ENCODE results near the gene SLC25A30. TPM values are rescaled to one million over a fixed set of nuclear protein-coding genes. Genes with fewer than 3 reads are reported as not detected.

The SLC25A30 gene
- total RNA-seq, 6 experiments from 2014 or later: 16.1 to 60.4 (median 45.0) TPM

- intact Hi-C loops (cut with DNase I): no loop called here
- H3K9me3 ChIP-seq: no peaks in the 10 kb centered on the region
- no peak for ATAC-seq
- no peaks in the 10 kb centered on the region for H3K36me3 ChIP-seq
- no peak for DNase-seq
- H3K27me3 ChIP-seq: no peaks in the 10 kb centered on the region
- WGBS (ENCODE audit: insufficient coverage, low coverage, low lambda C conversion rate, missing lambda C conversion rate): 26% methylated on average over 2 of the region's 3 CpGs
- H3K4me3 ChIP-seq: no peak overlapping the region
- TF ChIP-seq POLR2A (IDR thresholded peaks at IDR 0.05): no peak
- no peak for TF ChIP-seq CTCF (IDR thresholded peaks at IDR 0.05)
- no peak overlapping the region for H3K27ac ChIP-seq
- peaks cover 0 to 3% (median 0%) of the 10 kb centered on the region in 4 donors for H3K4me1 ChIP-seq
Observed at GRCh38 chr13:45368571-45368970, 49.6 kb downstream of the SLC25A30 start.

- DNase-seq: no peak
- 75% methylated on average over 4 of the region's 4 CpGs for WGBS (ENCODE audit: insufficient coverage, low coverage, low lambda C conversion rate, missing lambda C conversion rate)
- no peaks in the 10 kb centered on the region for H3K9me3 ChIP-seq
- no peaks in the 10 kb centered on the region for H3K27me3 ChIP-seq
- ATAC-seq: peak in 1 of 4 donors; percentile 11
- intact Hi-C loops (cut with DNase I): no loop called here
- TF ChIP-seq POLR2A (IDR thresholded peaks at IDR 0.05) (no peak), CTCF (IDR thresholded peaks at IDR 0.05) (no peak)
- peaks cover 0 to 3% (median 0%) of the 10 kb centered on the region in 4 donors for H3K4me1 ChIP-seq
- no peaks in the 10 kb centered on the region for H3K36me3 ChIP-seq
- no peak overlapping the region for H3K4me3 ChIP-seq
- no peak overlapping the region for H3K27ac ChIP-seq
Observed at GRCh38 chr13:45368005-45368404, 50.2 kb downstream of the SLC25A30 start.

- Histone ChIP-seq H3K27ac (no peak overlapping the region), H3K4me1 (peaks cover 0 to 3% (median 0%) of the 10 kb centered on the region in 4 donors), H3K9me3 (no peaks in the 10 kb centered on the region), H3K36me3 (no peaks in the 10 kb centered on the region), H3K27me3 (no peaks in the 10 kb centered on the region), H3K4me3 (no peak overlapping the region)
- 50% methylated on average over 2 of the region's 2 CpGs for WGBS (ENCODE audit: insufficient coverage, low coverage, low lambda C conversion rate, missing lambda C conversion rate)
- no peak for TF ChIP-seq CTCF (IDR thresholded peaks at IDR 0.05)
- no peak for TF ChIP-seq POLR2A (IDR thresholded peaks at IDR 0.05)
- peak in 1 of 3 donors; percentile 70 for DNase-seq
- intact Hi-C loops (cut with DNase I): no loop called here
- peak; percentile 13 to 86 (median 36) for ATAC-seq
Observed at GRCh38 chr13:45367358-45367757, 50.8 kb downstream of the SLC25A30 start.

- no peak for TF ChIP-seq CTCF (IDR thresholded peaks at IDR 0.05)
- TF ChIP-seq POLR2A (IDR thresholded peaks at IDR 0.05): no peak
- Histone ChIP-seq H3K9me3 (no peaks in the 10 kb centered on the region), H3K4me1 (no peaks in the 10 kb centered on the region), H3K4me3 (no peak overlapping the region), H3K27ac (no peak overlapping the region), H3K36me3 (no peaks in the 10 kb centered on the region), H3K27me3 (no peaks in the 10 kb centered on the region)
- WGBS (ENCODE audit: insufficient coverage, low coverage, low lambda C conversion rate, missing lambda C conversion rate): 100% methylated on average over 1 of the region's 4 CpGs
- DNase-seq: no peak
- ATAC-seq: no peak
- intact Hi-C loops (cut with DNase I): no loop called here
Observed at GRCh38 chr13:45365558-45365885, 52.7 kb downstream of the SLC25A30 start.

All from right lobe of liver (tissue), 6 donors.